Spleen (tissue), 11 donors: ENCODE results near the gene OTULIN. TPM values are rescaled to one million over a fixed set of nuclear protein-coding genes. Genes with fewer than 3 reads are reported as not detected.

Experiments
- DNase-seq: peaks from one replicate; pipeline ENCODE4 v3.0.0-alpha.2; 2020
- H3K27ac ChIP-seq, 8 donors: fragments of 200-600 bp; sonication (generic) in 7 of 8; 1 replicate in 4 of 8; 2 replicates in 4 of 8; pipeline versions ENCODE4 v1.5.0 to v1.8.0; 2016 to 2021; ENCODE audit warnings: inconsistent platforms in 4 of 8, mild to moderate bottlenecking in 4 of 8, moderate library complexity in 1 of 8
- H3K27me3 ChIP-seq, 7 donors: fragments of 200-600 bp; sonication (generic) in 6 of 7; replicated peaks in 1 of 7; 1 replicate in 4 of 7; 2 replicates in 3 of 7; pipeline versions ENCODE4 v1.5.0 to v1.8.0; 2016 to 2021; ENCODE audit warnings: inconsistent platforms in 3 of 7, mild to moderate bottlenecking in 1 of 7
- H3K36me3 ChIP-seq, 6 donors: fragments of 200-600 bp; sonication (generic) in 5 of 6; 1 replicate in 4 of 6; 2 replicates in 2 of 6; pipeline versions ENCODE4 v1.5.0 to v1.8.0; 2016 to 2021; ENCODE audit warnings: inconsistent platforms in 2 of 6
- H3K4me1 ChIP-seq, 6 donors: fragments of 200-600 bp; sonication (generic) in 5 of 6; 1 replicate in 3 of 6; 2 replicates in 3 of 6; pipeline versions ENCODE4 v1.5.0 to v1.8.0; 2016 to 2021; ENCODE audit warnings: inconsistent platforms in 3 of 6
- H3K4me3 ChIP-seq, 8 donors: fragments of 200-600 bp; sonication (generic) in 7 of 8; 1 replicate in 4 of 8; 2 replicates in 4 of 8; pipeline versions ENCODE4 v1.5.0 to v1.8.0; 2016 to 2021; ENCODE audit warnings: inconsistent platforms in 4 of 8, mild to moderate bottlenecking in 4 of 8, moderate library complexity in 2 of 8
- H3K9me3 ChIP-seq, 8 donors: fragments of 200-600 bp; sonication (generic) in 7 of 8; 1 replicate in 4 of 8; 2 replicates in 4 of 8; pipeline versions ENCODE4 v1.5.0 to v1.8.0; 2016 to 2021; ENCODE audit warnings: inconsistent platforms in 4 of 8
- POLR2A ChIP-seq, 3 donors: fragments of 450-650 bp; IDR thresholded peaks; one replicate each; pipeline ENCODE4 v1.5.1; 2017; ENCODE audit warnings: antibody characterized with exemption in 3 of 3, mild to moderate bottlenecking in 1 of 3
- POLR2AphosphoS5 ChIP-seq, 3 donors: sonication (generic); formaldehyde crosslinking; IDR thresholded peaks; one replicate each; pipeline ENCODE4 v1.5.1; 2017; ENCODE audit warnings: antibody characterized with exemption in 3 of 3
- WGBS, 5 donors: extraction: QIAGEN DNeasy Blood & Tissue Kit in 3 of 5; methylation state at CpG; one replicate each; pipeline versions ENCODE4 v1.1.5 to v1.1.7; 2013 to 2018; 5-methylcytosine and 5-hydroxymethylcytosine counted together
- intact Hi-C: fragments of 100-400 bp; cut with DNase I; formaldehyde crosslinking; loops from one replicate; pipeline ENCODE4 v1.15.0; 2023; ENCODE audit warnings: low total_unique reads
- polyA plus RNA-seq, 3 donors: library from polyadenylated mRNA; stranded (reverse); fragments of 200-250 nt; gene quantifications; one replicate each; pipeline ENCODE4 v1.2.1, GENCODE V29; 2013
- total RNA-seq, 7 donors: library from RNA; depleted of rRNA in 3 of 7; stranded (reverse); fragments of >200 nt in 3 of 7; fragmentation: NEBNext Ultra II Directional in 4 of 7; extraction: Animal tissue kit (Norgen Biotek cat#: 25700) in 4 of 7; gene quantifications; one replicate each; pipeline versions ENCODE4 v1.1.0 to v1.2.1, GENCODE V29; 2016 to 2021
- TF ChIP-seq, protein P1 (sequence below), 11 experiments: fragments of 200-600 bp in 7 of 11; fragments of 450-650 bp in 4 of 11; sonication (generic) in 4 of 11; IDR thresholded peaks in 8 of 11; conservative IDR thresholded peaks in 3 of 11; 1 replicate in 7 of 11; 2 replicates in 4 of 11; pipeline versions ENCODE4 v1.4.0 to v1.8.0; 2016 to 2021; ENCODE audit warnings: antibody characterized with exemption in 11 of 11, inconsistent platforms in 4 of 11, mild to moderate bottlenecking in 1 of 11
- donor health status: healthy with polysubstance abuse.
- donor health status: DM: no; HTN: no; CAD: no; lungs with moderate emphysema.
- donor health status: DM: no; HTN: no; CAD: no.
- donor health status: Bipolar disorder and iron deficiency.
- donor health status: healthy.
- donor health status: DM: no; HTN: no; CAD: no.
- donor health status: DM: yes; HTN: yes; CAD: no.

Gene OTULIN
- total and polyA plus RNA-seq, 10 donors, result 2.7 to 53.7 (median 35.9) TPM

- H3K27ac ChIP-seq, result no peak overlapping the region
- WGBS, 5 donors, result 10 to 15% (median 11%) methylated on average over 3 of the region's 3 CpGs
- no peak overlapping the region for H3K4me3 ChIP-seq
- peaks cover 0 to 5% (median 0%) of the 10 kb centered on the region in 6 donors for H3K36me3 ChIP-seq
- TF ChIP-seq POLR2AphosphoS5 (IDR thresholded peaks at IDR 0.05) (no peak), POLR2A (IDR thresholded peaks at IDR 0.05) (no peak)
- TF ChIP-seq, protein P1, sequence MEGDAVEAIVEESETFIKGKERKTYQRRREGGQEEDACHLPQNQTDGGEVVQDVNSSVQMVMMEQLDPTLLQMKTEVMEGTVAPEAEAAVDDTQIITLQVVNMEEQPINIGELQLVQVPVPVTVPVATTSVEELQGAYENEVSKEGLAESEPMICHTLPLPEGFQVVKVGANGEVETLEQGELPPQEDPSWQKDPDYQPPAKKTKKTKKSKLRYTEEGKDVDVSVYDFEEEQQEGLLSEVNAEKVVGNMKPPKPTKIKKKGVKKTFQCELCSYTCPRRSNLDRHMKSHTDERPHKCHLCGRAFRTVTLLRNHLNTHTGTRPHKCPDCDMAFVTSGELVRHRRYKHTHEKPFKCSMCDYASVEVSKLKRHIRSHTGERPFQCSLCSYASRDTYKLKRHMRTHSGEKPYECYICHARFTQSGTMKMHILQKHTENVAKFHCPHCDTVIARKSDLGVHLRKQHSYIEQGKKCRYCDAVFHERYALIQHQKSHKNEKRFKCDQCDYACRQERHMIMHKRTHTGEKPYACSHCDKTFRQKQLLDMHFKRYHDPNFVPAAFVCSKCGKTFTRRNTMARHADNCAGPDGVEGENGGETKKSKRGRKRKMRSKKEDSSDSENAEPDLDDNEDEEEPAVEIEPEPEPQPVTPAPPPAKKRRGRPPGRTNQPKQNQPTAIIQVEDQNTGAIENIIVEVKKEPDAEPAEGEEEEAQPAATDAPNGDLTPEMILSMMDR (IDR thresholded peaks at IDR 0.05 in 8 of 11, conservative IDR thresholded peaks at IDR 0.05 in 3 of 11), result no peak
- no peaks in the 10 kb centered on the region for H3K4me1 ChIP-seq
- intact Hi-C loops, result no loop called here
- DNase-seq, result no peak
- H3K27me3 ChIP-seq, result no peaks in the 10 kb centered on the region
- no peaks in the 10 kb centered on the region for H3K9me3 ChIP-seq
These were observed 36.2 kb upstream of the OTULIN start for GRCh38 chr5:14628346-14628745.

DNA sequence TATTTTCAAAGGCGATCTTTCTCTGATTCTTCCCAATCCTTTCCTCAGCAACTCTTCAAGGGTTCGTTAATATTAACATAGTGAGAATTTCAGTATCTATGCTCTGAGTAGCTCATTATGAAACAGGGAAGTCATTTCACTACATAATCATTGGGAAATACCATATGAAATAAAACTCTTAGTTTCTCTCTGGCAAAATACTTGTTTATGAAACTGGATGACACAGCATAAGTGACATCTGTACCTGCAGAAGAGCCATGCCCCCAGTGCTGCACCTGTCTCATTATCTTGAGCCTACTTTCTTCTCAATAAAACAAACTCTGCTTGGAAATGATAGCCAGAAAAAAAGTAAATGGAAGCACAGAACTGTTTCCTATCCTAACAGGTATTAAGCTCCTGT lies 33.8 kb upstream of the OTULIN start:
- DNase-seq, result no peak
- no peak overlapping the region for H3K4me3 ChIP-seq
- H3K27ac ChIP-seq, result no peak overlapping the region
- intact Hi-C loops, result no loop called here
- TF ChIP-seq, protein P1 (IDR thresholded peaks at IDR 0.05 in 8 of 11, conservative IDR thresholded peaks at IDR 0.05 in 3 of 11), result no peak
- TF ChIP-seq POLR2A (IDR thresholded peaks at IDR 0.05), result no peak
- TF ChIP-seq POLR2AphosphoS5 (IDR thresholded peaks at IDR 0.05), result no peak
- H3K36me3 ChIP-seq, result peaks cover 0 to 5% (median 0%) of the 10 kb centered on the region in 6 donors
- no peaks in the 10 kb centered on the region for H3K9me3 ChIP-seq
- WGBS, 5 donors, result 55 to 82% (median 71%) methylated on average over 2 of the region's 2 CpGs
- H3K4me1 ChIP-seq, result no peaks in the 10 kb centered on the region
- H3K27me3 ChIP-seq, result no peaks in the 10 kb centered on the region

GRCh38 chr5:14635656-14636055 lies 28.9 kb upstream of the OTULIN start:
- DNase-seq, result no peak
- 65 to 88% (median 74%) methylated on average over 2 of the region's 2 CpGs for WGBS, 5 donors
- intact Hi-C loops, result no loop called here
- Histone ChIP-seq H3K4me1 (no peaks in the 10 kb centered on the region), H3K27ac (no peak overlapping the region), H3K4me3 (no peak overlapping the region), H3K36me3 (no peaks in the 10 kb centered on the region), H3K9me3 (no peaks in the 10 kb centered on the region), H3K27me3 (no peaks in the 10 kb centered on the region)
- TF ChIP-seq POLR2A (IDR thresholded peaks at IDR 0.05), result no peak
- TF ChIP-seq, protein P1 (IDR thresholded peaks at IDR 0.05 in 8 of 11, conservative IDR thresholded peaks at IDR 0.05 in 3 of 11), result no peak
- TF ChIP-seq POLR2AphosphoS5 (IDR thresholded peaks at IDR 0.05), result no peak

DNA sequence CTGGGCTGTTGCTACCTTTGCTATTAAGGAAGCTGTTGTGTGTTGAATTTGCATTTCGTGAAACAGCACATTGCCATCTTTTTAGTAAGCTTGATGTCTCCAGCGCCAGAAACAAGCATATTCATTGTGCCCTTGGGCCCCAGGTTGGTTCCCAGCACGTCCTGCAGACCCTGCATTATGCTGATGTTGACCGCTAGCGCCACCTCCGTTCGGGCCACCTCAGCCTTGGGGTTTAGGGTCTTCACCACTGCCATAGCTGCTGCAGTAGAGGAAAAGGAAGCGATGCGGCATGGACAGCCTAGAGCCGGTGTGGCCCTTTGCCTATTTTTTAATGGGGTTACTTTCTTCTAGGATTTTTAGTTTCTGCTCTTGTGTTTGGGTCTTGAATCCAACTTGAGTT lies 23.8 kb upstream of the OTULIN start:
- intact Hi-C loops, result loop anchor here (10.0 kb wide), 1 partner anchor 276 kb away; no protein-coding TSS in a partner anchor
- no peak overlapping the region for H3K4me3 ChIP-seq
- H3K27ac ChIP-seq, result no peak overlapping the region
- no peaks in the 10 kb centered on the region for H3K4me1 ChIP-seq
- H3K36me3 ChIP-seq, result no peaks in the 10 kb centered on the region
- no peak for DNase-seq
- TF ChIP-seq POLR2AphosphoS5 (IDR thresholded peaks at IDR 0.05) (no peak), POLR2A (IDR thresholded peaks at IDR 0.05) (no peak)
- TF ChIP-seq, protein P1 (IDR thresholded peaks at IDR 0.05 in 8 of 11, conservative IDR thresholded peaks at IDR 0.05 in 3 of 11), result no peak
- H3K27me3 ChIP-seq, result peaks cover 0 to 10% (median 0%) of the 10 kb centered on the region in 7 donors
- H3K9me3 ChIP-seq, result no peaks in the 10 kb centered on the region
- 77 to 83% (median 82%) methylated on average over 10 of the region's 10 CpGs for WGBS, 5 donors
